ENCODE data around the gene NLRX1. TPM values are rescaled to one million over a fixed set of nuclear protein-coding genes. Genes with fewer than 3 reads are reported as not detected.

The NLRX1 gene
- total RNA-seq, 1 experiment from 2014 or later: 16.7 TPM

DNA sequence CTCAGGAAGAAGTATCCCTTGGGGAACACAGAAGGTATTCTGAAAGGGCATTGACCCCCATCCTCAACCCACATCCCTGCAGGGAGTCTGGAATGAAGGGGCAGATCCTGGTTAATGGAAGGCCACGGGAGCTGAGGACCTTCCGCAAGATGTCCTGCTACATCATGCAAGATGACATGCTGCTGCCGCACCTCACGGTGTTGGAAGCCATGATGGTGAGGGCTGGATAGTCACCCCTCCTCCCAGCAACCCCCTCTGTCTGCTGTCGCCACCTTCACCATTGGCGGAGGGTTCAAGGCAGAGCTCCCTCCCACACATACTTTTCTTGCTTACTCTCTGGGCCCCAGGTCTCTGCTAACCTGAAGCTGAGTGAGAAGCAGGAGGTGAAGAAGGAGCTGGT lies 14.3 kb upstream of the NLRX1 start:
- DNase-seq (ENCODE audit: unreplicated experiment): no peak
- no peak overlapping the region for H3K27ac Mint-ChIP-seq (ENCODE audit: low read depth, unreplicated experiment)
- H3K4me1 Mint-ChIP-seq (ENCODE audit: insufficient read depth, unreplicated experiment): peaks cover 5% of the 10 kb centered on the region
- TF ChIP-seq, protein P1, sequence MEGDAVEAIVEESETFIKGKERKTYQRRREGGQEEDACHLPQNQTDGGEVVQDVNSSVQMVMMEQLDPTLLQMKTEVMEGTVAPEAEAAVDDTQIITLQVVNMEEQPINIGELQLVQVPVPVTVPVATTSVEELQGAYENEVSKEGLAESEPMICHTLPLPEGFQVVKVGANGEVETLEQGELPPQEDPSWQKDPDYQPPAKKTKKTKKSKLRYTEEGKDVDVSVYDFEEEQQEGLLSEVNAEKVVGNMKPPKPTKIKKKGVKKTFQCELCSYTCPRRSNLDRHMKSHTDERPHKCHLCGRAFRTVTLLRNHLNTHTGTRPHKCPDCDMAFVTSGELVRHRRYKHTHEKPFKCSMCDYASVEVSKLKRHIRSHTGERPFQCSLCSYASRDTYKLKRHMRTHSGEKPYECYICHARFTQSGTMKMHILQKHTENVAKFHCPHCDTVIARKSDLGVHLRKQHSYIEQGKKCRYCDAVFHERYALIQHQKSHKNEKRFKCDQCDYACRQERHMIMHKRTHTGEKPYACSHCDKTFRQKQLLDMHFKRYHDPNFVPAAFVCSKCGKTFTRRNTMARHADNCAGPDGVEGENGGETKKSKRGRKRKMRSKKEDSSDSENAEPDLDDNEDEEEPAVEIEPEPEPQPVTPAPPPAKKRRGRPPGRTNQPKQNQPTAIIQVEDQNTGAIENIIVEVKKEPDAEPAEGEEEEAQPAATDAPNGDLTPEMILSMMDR (IDR thresholded peaks at IDR 0.05; ENCODE audit: unreplicated experiment): no peak
- intact Hi-C loops (cut with micrococcal nuclease): no loop called here
- CTCF ChIA-PET: interaction anchor here (0.6 to 3.6 kb wide), 7 partner anchors 10 to 570 kb away, joined by 3 to 25 read pairs (median 5); no protein-coding TSS in a partner anchor
- no peaks in the 10 kb centered on the region for H3K9me3 Mint-ChIP-seq (ENCODE audit: unreplicated experiment)
- POLR2A ChIA-PET: interaction anchor here (0.6 to 1.8 kb wide), 3 partner anchors 15 to 50 kb away, joined by 3 to 7 read pairs (median 3); partner anchors contain the start of genes C2CD2L and NLRX1
- H3K36me3 Mint-ChIP-seq (ENCODE audit: insufficient read depth, unreplicated experiment): no peaks in the 10 kb centered on the region
- BruUV-seq (replicated peaks): no TSS peak
- no peak overlapping the region for H3K4me3 Mint-ChIP-seq (ENCODE audit: unreplicated experiment)
- H3K27me3 Mint-ChIP-seq (ENCODE audit: insufficient read depth, unreplicated experiment): no peaks in the 10 kb centered on the region

DNA sequence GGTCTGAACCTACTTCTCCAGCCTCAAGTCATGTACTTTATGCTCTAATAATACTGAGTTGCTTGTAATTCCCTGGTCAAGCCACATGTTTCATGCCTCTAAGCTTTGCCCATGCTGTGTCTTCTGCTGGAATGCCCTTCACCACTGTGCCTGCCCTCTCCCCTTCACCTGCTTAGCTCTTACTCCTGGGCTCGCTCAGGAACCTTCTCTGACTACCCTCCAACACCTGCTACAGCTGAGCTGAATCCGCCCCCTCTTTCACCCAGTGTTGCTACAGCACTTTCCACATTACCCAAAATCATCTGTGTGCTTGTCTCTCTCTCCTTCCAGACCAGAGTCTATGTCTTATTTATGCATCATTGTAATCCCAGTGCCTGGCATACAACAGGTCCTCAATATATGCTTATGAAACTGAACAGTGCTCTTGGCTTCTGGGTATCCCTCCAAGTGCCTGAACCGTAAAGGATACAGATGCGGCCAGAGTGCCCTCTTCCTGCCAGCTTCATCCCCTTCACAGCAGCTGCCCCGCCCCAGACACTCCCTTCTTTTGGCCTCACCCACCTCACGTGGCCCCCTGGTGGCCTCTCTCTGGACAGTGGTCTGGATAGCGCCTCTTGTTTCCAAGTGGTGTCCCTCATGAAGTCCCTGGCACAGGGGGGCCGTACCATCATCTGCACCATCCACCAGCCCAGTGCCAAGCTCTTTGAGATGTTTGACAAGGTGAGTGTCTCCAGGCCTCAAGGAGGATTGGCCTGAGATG lies 12.6 kb upstream of the NLRX1 start:
- no TSS peak for BruUV-seq (replicated peaks)
- Mint-ChIP-seq H3K4me1 (ENCODE audit: insufficient read depth, unreplicated experiment) (peaks cover 5% of the 10 kb centered on the region), H3K27me3 (ENCODE audit: insufficient read depth, unreplicated experiment) (peaks cover 10% of the 10 kb centered on the region), H3K36me3 (ENCODE audit: insufficient read depth, unreplicated experiment) (no peaks in the 10 kb centered on the region), H3K9me3 (ENCODE audit: unreplicated experiment) (no peaks in the 10 kb centered on the region), H3K4me3 (ENCODE audit: unreplicated experiment) (no peak overlapping the region), H3K27ac (ENCODE audit: low read depth, unreplicated experiment) (no peak overlapping the region)
- intact Hi-C loops (cut with micrococcal nuclease): no loop called here
- TF ChIP-seq, protein P1 (IDR thresholded peaks at IDR 0.05; ENCODE audit: unreplicated experiment): no peak
- ChIA-PET POLR2A (interaction anchor here (0.6 to 1.8 kb wide), 4 partner anchors 9 to 35 kb away, joined by 3 to 7 read pairs (median 4); partner anchors contain the start of genes HINFP and NLRX1), CTCF (interaction anchor here (3.6 kb wide), 1 partner anchor 11 kb away, joined by 25 read pairs; no protein-coding TSS in a partner anchor)
- peak; percentile 46 for DNase-seq (ENCODE audit: unreplicated experiment)

DNA sequence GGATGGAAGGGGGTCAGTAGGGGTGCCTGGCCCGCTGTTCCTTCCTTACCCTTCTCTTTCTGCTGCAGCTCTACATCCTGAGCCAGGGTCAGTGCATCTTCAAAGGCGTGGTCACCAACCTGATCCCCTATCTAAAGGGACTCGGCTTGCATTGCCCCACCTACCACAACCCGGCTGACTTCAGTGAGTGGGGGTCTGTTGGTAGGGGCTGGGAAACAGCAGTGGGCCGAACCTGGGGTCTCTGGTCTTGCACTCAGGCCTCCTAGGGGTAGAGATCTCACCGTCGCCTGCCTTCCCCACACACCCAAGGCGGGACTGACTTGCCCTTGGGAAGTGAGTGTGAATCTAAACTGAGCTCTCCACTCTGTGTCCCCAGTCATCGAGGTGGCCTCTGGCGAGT lies 12.0 kb upstream of the NLRX1 start:
- intact Hi-C loops (cut with micrococcal nuclease): no loop called here
- peaks cover 5% of the 10 kb centered on the region for H3K4me1 Mint-ChIP-seq (ENCODE audit: insufficient read depth, unreplicated experiment)
- no peaks in the 10 kb centered on the region for H3K9me3 Mint-ChIP-seq (ENCODE audit: unreplicated experiment)
- no TSS peak for BruUV-seq (replicated peaks)
- TF ChIP-seq, protein P1 (IDR thresholded peaks at IDR 0.05; ENCODE audit: unreplicated experiment): no peak
- no peak overlapping the region for H3K4me3 Mint-ChIP-seq (ENCODE audit: unreplicated experiment)
- no peaks in the 10 kb centered on the region for H3K36me3 Mint-ChIP-seq (ENCODE audit: insufficient read depth, unreplicated experiment)
- no peak for DNase-seq (ENCODE audit: unreplicated experiment)
- ChIA-PET POLR2A (interaction anchor here (1.1 kb wide), 1 partner anchor 72 kb away, joined by 3 read pairs; the partner anchor contains the start of gene HMBS), CTCF (interaction anchor here (1.2 to 3.6 kb wide), 2 partner anchors 12 to 166 kb away, joined by 3 to 25 read pairs; no protein-coding TSS in a partner anchor)
- H3K27ac Mint-ChIP-seq (ENCODE audit: low read depth, unreplicated experiment): no peak overlapping the region
- H3K27me3 Mint-ChIP-seq (ENCODE audit: insufficient read depth, unreplicated experiment): peaks cover 10% of the 10 kb centered on the region

DNA sequence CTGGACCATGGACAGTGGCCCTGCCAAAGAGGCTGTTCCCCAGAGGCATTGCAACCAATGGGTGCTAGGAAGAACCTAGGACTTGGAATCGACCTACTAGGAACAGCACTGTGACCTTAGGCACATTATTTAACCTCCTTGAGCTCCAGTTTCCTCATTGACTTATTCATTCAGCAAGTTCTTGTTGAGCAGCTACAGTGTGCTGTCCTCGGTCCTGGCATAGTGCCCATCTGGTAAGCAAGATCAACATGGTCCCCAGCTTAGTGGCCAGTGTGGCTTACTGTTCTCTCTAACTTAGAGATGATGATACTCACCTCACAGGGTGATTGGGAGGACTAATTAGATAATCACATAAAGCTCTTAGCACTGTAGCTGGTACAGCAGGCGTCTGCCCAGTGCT lies 11.5 kb upstream of the NLRX1 start:
- Mint-ChIP-seq H3K9me3 (ENCODE audit: unreplicated experiment) (no peaks in the 10 kb centered on the region), H3K4me3 (ENCODE audit: unreplicated experiment) (no peak overlapping the region), H3K27me3 (ENCODE audit: insufficient read depth, unreplicated experiment) (peaks cover 10% of the 10 kb centered on the region), H3K36me3 (ENCODE audit: insufficient read depth, unreplicated experiment) (no peaks in the 10 kb centered on the region), H3K27ac (ENCODE audit: low read depth, unreplicated experiment) (no peak overlapping the region), H3K4me1 (ENCODE audit: insufficient read depth, unreplicated experiment) (peaks cover 5% of the 10 kb centered on the region)
- no TSS peak for BruUV-seq (replicated peaks)
- TF ChIP-seq, protein P1 (IDR thresholded peaks at IDR 0.05; ENCODE audit: unreplicated experiment): no peak
- DNase-seq (ENCODE audit: unreplicated experiment): no peak
- intact Hi-C loops (cut with micrococcal nuclease): no loop called here
- ChIA-PET CTCF (interaction anchor here (1.2 kb wide), 2 partner anchors 9 to 165 kb away, joined by 3 to 5 read pairs; no protein-coding TSS in a partner anchor), POLR2A (interaction anchor here (1.1 kb wide), 1 partner anchor 73 kb away, joined by 3 read pairs; the partner anchor contains the start of gene HMBS)

All from MCF 10A (cell line).